GM21825 (cell line): Measurements from ENCODE around the gene TMEM190.
"Not testable (repeated sequence)": the region's sequence is repeated elsewhere in the genome, so short reads cannot be mapped to it uniquely, and the experiment has no call there.

ENCODE experiments used
- ATAC-seq: cut with Tn5 transposase; IDR thresholded peaks from one replicate; pipeline ENCODE4 v1.9.1; 2021; ENCODE audit warnings: mild to moderate bottlenecking, moderate library complexity; ENCODE audit not compliant: unreplicated experiment

The TMEM190 gene

DNA sequence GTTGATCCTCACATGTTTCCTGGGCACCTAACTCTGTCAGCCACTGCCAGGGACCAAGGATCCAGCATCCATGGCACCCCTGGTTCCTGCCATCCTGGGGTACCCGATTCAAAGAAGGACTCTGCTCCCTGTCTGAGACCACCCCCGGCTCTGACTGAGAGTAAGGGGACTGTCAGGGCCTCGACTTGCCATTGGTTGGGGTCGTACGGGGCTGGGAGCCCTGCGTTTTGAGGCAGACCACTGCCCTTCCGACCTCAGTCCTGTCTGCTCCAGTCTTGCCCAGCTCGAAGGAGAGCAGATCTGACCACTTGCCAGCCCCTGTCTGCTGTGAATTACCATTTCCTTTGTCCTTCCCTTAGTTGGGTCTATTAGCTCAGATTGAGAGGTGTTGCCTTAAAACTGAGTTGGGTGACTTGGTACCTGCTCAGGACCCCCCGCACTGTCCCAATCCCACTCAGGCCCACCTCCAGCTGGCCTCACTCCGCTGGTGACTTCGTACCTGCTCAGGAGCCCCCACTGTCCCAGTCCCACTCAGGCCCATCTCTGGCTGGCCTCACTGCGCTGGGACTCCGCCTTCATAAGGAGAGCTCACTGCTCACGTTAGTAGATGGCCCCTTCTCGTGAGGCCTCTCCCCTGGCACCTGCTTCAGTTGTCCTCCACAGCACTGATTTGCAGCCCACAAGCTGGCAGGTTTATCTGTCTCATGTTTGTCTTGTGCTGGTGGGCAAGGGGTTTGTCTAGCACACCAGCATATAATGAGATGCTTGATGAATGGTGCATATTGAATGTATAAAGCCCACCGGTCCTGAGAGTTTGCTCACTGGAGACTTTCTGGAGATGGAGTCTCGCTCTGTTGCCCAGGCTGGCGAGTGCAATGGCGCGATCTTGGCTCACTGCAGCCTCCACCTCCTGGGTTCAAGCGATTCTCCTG is 13.0 kb downstream of the TMEM190 start:
- no peak for ATAC-seq

DNA sequence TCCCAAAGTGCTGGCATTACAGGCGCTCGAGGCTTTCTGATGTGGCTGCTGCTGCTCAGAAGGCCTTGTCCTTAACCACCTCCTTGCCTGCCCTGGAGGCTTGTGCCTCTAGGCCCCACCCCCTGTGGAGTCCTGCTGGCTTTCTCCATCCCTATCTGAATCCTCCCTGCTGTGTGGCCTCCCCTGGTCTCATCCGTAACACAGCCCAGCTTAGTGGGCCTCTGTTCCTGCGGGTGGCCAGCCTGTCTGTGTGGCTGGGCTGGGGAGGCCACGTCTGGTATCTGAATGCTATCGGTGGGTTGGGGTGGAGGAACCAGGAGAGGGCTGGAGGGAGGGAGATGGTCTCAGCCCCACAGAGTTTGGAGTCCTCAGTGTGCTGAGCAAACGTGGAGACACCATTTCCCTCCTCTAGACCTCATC is 13.8 kb downstream of the TMEM190 start:
- no peak for ATAC-seq

DNA sequence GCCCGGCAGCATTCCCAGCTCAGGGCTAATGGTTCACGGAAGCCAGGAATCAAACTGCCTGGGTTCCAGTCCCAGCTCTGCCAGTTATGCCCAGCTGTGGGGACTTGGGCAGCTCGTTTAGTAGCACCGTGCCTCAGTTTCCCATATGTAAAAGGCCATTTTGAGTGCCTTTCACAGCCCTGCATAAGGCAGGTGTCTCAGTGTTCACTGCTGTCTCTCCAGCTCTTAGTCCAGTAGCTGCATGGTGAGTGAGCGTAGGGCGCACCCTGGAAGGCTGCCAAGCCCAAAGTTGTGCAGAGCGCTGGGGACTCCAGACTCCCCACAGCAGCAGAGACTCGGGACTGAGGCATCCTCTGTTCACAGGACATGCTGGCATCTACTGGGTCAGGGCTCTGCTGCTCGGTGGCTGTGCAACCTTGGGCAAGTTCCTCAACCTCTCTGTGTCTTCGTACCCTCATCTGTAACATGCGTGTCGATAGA is 14.6 kb downstream of the TMEM190 start:
- no peak for ATAC-seq

DNA sequence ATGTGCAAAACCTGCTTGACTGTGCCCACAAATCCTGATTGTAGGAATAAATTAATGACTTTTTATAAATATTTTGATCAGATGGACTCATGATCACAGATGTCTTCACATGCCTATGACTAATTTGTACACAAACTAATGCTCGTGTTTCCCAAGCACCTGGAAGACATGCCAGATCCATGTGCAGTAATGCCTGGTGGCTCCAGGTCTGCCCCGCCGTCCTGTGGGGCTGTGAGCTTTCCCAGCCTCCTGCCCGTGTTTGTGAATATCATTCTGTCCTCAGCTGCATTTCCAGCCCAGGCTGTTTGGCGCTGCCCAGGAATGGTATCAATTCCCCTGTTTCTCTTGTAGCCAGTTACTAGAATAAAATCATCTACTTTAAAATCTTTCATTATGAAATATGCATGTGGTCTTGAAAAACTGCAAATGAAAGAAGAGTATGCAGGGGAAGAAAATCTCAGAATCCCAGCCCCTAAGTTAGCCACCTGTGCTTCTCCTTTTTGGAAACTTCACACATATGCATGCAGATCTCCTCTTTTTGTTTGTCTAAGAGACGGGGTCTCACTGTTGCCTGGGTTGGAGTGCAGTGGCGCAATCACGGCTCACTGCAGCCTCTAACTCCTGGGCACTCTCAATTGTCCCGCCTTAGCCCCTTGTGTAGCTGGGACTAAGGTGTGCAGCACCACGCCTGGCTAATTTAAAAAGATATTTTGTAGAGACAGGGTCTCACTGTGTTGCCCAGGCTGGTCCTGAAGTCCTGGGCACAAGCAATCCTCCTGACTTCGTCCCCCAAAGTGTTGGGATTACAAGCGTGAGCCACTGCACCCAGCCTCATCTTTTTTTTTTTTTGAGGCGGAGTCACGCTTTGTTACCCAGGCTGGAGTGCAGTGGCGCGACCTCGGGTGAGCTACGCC is 15.3 kb downstream of the TMEM190 start:
- no peak for ATAC-seq

- ATAC-seq: no peak
Observed at GRCh38 chr19:55392820-55393761, 16.5 kb downstream of the TMEM190 start.

DNA sequence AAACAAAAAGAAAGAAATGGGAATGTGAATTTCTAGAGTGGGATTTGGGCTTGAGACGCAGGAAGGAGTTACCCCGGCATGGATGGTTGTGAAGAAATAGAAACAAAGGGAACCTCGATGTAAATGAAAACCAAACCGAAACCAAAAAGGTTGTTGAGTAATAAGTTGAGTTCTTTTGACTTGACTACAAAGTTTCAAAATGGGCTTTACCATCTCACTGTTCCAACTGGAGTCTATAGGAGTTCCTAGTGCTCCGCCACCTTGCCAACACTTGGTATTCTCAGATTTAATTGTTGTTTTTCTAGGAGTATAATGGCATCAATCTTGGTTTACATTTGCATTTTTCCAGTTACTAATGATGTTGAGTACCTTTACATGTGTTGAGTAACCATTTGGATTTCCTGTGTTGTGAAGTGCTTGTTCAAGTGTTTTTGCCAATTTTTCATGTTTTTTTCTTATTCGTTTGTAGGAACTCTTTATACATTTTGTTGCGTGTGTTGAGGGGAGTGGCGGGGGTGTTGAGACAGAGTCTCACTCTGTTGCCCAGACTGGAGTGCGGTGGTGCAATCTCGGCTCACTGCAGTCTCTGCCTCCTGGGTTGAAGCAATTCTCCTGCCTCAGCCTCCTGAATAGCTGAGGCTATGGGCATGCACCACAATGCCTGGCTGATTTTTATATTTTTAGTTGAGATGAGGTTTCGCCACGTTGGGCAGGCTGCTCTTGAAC is 21.7 kb downstream of the TMEM190 start:
- no peak for ATAC-seq

DNA sequence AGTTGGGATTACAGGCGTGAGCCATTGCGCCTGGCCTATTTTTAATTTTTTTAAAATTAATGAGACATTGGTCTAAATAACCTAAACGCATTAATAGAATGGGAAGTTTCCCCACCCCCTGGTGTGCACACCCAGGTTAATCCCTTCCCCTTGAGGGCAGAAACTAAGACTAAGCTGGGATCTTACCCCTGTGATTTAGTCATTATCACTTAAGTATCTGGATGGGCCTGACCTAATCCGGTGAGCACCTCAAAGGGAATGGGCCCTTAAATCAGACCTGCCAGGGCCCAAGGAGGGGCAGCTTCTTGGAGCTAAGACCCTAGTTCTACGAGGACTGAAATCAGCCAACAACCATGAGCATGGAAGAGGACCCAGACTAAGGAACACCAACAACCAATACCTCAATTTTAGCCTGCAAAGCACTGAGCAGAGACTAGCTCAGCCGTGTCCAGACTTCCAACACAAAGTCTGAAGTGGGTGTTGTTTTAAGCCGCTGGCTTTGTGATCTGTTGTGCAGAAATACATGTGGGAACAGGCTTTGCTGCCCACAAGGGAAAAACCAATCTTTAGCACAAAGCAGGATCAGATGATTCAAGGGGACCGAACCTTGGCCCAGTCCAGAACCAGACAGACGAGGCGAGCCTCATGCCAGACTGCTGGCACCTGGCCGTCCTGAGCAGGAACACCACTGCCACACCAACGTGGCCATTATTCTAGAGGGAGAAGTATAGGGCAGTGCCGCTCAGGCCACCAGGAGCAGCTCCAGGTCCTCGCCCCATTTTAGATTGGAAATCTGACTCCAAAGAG is 23.9 kb downstream of the TMEM190 start:
- ATAC-seq: no peak

- ATAC-seq: not testable (repeated sequence)
Observed at GRCh38 chr19:55401390-55401789, 24.8 kb downstream of the TMEM190 start.

GRCh38 chr19:55402509-55402908 is 25.9 kb downstream of the TMEM190 start:
- no peak for ATAC-seq

DNA sequence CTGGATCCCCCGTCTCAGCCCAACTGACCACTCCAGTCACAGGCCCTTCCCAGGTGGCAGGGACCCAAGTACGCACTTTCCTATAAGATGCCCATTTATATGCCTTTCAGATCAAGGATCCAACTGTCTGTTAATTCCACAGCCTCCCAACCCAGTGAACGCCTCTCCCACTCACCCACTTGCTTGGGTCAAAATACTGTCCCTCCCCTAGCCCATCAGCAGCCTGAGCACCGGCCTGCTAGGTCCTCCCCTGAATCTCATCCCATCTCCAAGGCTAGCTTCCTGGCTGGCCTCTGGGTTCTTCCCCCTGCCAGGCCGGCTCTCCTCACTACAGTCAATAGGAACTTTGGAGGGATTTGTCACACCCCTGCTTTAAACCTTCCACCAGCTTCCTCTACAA is 29.0 kb downstream of the TMEM190 start:
- no peak for ATAC-seq

- ATAC-seq: no peak
Observed at GRCh38 chr19:55406091-55406825, 29.6 kb downstream of the TMEM190 start.

- no peak for ATAC-seq
Observed at GRCh38 chr19:55406826-55407549, 30.4 kb downstream of the TMEM190 start.

- ATAC-seq: not testable (repeated sequence)
Observed at GRCh38 chr19:55407550-55407799, 30.8 kb downstream of the TMEM190 start, which contains the start of gene UBE2S. UBE2S (minus strand) TSS chr19:55407788; CDS start chr19:55407589, 199 bp downstream.

- peak; percentile 78 for ATAC-seq
Observed at GRCh38 chr19:55407800-55408532, 31.3 kb downstream of the TMEM190 start.

DNA sequence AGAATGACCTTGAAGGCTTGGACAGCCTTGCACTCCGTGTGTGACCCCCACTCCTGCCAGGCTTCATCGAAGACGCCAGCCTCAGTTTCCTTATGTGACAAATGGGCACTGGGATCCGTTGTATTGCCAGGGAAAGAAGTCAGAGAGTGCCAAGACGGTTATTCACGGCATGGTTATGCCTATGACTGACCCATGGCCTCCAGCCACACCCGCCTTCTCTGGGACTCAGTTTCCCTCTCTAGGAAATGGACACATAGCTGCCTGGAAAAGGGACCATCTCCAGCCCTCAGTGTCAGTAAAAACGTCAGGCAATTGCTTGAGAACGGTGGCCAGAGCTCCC is 31.9 kb downstream of the TMEM190 start:
- no peak for ATAC-seq

DNA sequence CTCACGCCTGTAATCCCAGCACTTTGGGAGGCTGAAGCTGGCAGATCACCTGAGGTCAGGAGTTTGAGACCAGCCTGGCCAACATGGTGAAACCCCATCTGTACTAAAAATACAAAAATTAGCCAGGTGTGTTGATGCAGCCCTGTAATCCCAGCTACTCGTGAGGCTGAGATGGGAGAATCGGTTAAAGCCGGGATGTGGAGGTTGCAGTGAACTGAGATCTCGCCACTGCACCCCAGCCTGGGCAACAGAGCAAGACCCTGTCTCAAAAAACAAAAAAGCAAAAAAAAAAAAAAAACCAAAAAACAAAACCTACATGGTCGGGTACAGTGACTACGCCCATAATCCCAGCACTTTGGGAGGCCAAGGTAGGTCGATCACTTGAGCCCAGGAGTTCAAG is 32.6 kb downstream of the TMEM190 start:
- not testable (repeated sequence) for ATAC-seq

DNA sequence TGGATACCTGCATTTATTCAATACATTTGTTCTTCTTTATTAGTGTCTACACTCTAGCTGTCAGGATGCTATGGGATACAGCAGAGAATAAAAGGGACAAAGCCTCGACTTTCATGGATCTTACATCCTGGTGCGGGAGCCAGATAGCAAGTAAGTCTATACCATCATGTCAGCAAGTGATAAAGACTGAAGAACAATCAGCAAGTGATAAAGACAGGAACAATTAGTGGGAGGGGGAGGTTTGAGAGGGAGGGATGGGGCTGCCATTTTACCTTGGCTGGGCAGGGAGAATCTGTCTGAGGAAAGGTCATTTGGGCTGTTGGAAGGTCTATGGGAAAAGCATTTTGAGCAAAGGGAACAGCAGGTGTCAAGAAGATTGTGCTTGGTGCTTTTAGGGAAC is 33.5 kb downstream of the TMEM190 start:
- ATAC-seq: no peak
